Measurements from ENCODE around the gene CA12. TPM values are rescaled to one million over a fixed set of nuclear protein-coding genes. Genes with fewer than 3 reads are reported as not detected.
A peak's percentile ranks its signal among the peaks of the same experiment; 100 is the strongest.

Gene CA12
- total RNA-seq: 10 to 100 TPM; 11.7 to 64.5 (median 61.9) TPM

DNA sequence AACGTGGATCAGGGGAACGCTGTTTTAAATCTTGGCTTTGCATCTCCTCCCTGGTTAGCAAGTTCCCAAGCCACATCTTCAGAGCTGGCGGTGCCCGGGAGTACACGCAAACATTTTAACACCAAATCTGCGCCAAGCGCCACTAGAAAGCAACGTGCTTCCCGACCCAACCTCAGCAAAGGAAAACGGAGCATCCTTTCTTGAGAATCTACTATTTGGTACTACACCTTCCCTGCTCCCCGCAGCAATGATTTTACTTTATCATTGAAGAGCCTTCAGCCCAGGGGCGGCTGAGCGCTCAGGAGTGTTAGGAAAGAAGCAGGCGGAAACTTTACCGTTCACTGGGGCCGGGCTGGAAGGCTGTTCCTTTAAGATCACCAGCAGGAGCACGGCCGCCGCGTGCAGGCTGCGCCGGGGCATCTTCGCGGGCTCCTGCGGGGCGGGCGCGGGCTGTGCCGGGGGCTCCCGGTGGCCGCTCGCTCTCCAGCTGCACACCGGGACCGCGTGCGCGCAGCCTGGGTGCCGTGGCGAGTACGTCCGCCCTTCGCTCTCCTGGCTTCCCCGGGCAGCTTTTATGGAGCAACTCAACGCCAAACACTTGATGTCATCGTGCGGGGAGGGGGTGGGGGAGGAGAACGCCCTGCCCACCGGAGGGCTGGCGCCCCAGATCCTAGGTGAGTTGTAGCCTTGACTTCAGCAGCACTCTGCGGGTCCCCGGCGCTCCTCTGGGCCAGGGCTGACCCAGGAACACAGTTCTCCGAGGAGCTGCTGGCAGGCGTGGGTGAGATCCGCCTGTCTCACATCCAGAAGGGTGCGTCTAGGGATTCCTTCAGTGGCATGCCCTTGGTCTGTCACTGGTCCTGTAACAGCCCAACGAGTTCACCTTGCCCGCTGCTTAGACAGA lies at the start of gene CA12:
CA12 (minus strand) TSS at position 546 of the 904 bp plus-strand sequence; CDS start at position 420, 126 bp downstream.
- Histone ChIP-seq H3K27ac (peak within 1 kb of the TSS; percentile 59 to 79), H3K9me3 (no peaks in the 10 kb centered on the region), H3K36me3 (no peaks in the 10 kb centered on the region), H3K4me1 (no peaks in the 10 kb centered on the region), H3K4me3 (peak within 1 kb of the TSS; percentile 46 to 83 (median 61)), H3K27me3 (no peaks in the 10 kb centered on the region)
- intact Hi-C loops (cut with DNase I; ENCODE audit: low total_unique reads): no loop called here
- DNase-seq (ENCODE audit: low spot score in 2 of 2): peak in 1 of 2 donors; percentile 69
- TF ChIP-seq POLR2AphosphoS5 (IDR thresholded peaks at IDR 0.05) (no peak), POLR2A (IDR thresholded peaks at IDR 0.05) (no peak)
- TF ChIP-seq, protein P1, sequence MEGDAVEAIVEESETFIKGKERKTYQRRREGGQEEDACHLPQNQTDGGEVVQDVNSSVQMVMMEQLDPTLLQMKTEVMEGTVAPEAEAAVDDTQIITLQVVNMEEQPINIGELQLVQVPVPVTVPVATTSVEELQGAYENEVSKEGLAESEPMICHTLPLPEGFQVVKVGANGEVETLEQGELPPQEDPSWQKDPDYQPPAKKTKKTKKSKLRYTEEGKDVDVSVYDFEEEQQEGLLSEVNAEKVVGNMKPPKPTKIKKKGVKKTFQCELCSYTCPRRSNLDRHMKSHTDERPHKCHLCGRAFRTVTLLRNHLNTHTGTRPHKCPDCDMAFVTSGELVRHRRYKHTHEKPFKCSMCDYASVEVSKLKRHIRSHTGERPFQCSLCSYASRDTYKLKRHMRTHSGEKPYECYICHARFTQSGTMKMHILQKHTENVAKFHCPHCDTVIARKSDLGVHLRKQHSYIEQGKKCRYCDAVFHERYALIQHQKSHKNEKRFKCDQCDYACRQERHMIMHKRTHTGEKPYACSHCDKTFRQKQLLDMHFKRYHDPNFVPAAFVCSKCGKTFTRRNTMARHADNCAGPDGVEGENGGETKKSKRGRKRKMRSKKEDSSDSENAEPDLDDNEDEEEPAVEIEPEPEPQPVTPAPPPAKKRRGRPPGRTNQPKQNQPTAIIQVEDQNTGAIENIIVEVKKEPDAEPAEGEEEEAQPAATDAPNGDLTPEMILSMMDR (IDR thresholded peaks at IDR 0.05): no peak

DNA sequence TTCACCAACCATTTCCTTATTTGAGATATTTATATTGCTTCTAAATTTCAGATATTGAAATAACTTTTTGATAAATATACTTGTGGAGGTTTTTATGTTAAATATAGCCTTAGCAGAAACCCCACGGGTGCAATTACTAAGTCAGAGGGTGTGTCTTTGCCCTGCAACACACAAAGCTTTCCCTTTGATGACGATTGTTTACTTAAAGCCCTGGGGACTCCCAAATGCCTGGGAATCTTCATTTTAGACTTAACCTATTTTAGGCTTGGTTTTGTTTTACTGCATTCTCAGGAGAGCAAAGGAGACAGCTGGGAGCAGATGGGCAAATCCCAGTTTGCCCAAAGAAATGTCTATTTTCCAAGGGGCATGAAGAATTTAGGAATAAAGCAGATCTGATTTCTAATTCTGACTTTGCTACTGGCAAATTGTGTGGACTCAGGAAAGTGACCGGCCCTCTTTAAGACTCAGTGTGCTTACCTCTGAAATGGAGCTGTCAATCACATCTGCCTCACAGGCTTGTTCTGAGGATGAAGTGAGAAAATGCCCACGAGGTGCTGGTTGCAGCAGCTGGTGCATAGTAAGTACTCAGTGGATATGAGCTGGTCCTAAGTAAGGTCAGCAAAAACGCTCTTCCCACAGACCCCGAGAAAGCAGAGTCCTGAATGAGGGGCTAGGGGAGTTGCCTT lies 49.3 kb upstream of the CA12 start:
- Histone ChIP-seq H3K4me3 (no peak overlapping the region), H3K9me3 (no peaks in the 10 kb centered on the region), H3K4me1 (no peaks in the 10 kb centered on the region), H3K36me3 (no peaks in the 10 kb centered on the region), H3K27me3 (no peaks in the 10 kb centered on the region), H3K27ac (no peak overlapping the region)
- TF ChIP-seq, protein P1 (IDR thresholded peaks at IDR 0.05): no peak
- TF ChIP-seq POLR2A (IDR thresholded peaks at IDR 0.05) (no peak), POLR2AphosphoS5 (IDR thresholded peaks at IDR 0.05) (no peak)
- intact Hi-C loops (cut with DNase I; ENCODE audit: low total_unique reads): no loop called here
- no peak for DNase-seq (ENCODE audit: low spot score in 2 of 2)

DNA sequence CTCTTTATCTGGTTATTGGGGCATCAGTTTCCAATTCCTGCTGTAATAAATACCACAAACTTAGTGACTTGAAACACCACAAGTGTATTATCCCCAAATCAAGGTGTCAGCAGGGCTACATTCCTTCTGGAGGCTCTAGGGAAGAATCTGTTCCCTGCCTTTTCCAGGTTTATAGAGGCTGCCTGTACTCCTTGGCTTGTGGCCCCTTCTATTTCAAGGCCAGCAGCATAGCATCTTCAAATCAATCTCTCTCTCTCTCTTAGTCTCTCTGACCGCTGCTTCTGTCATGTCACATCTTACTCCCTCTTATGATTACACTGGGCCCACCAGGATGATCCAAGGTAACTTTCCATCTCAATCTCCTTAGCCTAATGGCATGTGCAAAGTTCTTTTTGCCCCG lies 44.9 kb upstream of the CA12 start:
- TF ChIP-seq POLR2AphosphoS5 (IDR thresholded peaks at IDR 0.05): no peak
- TF ChIP-seq, protein P1 (IDR thresholded peaks at IDR 0.05): no peak
- no peak for TF ChIP-seq POLR2A (IDR thresholded peaks at IDR 0.05)
- Histone ChIP-seq H3K27me3 (no peaks in the 10 kb centered on the region), H3K4me1 (no peaks in the 10 kb centered on the region), H3K27ac (no peak overlapping the region), H3K4me3 (no peak overlapping the region), H3K9me3 (no peaks in the 10 kb centered on the region), H3K36me3 (no peaks in the 10 kb centered on the region)
- DNase-seq (ENCODE audit: low spot score in 2 of 2): no peak
- intact Hi-C loops (cut with DNase I; ENCODE audit: low total_unique reads): no loop called here

DNA sequence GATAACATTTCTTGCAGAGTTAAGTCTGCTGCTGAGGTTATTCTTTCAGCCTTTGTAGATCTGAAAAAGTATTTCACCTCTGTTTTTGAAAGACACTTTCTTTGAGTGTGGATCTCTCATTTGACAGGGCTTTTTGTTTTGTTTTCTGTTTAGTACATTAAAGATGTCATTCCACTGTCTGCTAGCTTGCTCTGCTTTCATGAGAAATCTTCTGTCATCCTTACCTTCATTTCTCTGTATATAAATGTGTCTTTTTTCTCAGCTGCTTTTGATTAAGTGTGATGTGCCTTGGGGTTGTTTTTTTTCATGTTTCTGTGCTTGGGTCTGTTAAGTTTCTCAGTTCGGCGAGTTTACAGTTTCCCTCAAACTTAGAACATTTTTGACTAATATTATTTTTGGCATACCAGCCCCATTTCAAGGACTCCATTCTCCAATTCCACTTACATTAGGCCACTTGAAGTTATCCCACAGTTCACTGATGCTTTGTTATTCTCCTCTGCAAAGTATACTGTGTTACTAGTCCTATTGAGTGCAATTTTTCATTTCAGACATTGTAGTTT lies 43.9 kb upstream of the CA12 start:
- TF ChIP-seq, protein P1 (IDR thresholded peaks at IDR 0.05): no peak
- no peak for TF ChIP-seq POLR2A (IDR thresholded peaks at IDR 0.05)
- TF ChIP-seq POLR2AphosphoS5 (IDR thresholded peaks at IDR 0.05): no peak
- no peak for DNase-seq (ENCODE audit: low spot score in 2 of 2)
- Histone ChIP-seq H3K27ac (no peak overlapping the region), H3K27me3 (no peaks in the 10 kb centered on the region), H3K9me3 (no peaks in the 10 kb centered on the region), H3K36me3 (no peaks in the 10 kb centered on the region), H3K4me3 (no peak overlapping the region), H3K4me1 (no peaks in the 10 kb centered on the region)
- intact Hi-C loops (cut with DNase I; ENCODE audit: low total_unique reads): no loop called here
